K562 (cell line): ENCODE data around the gene SPTBN4. TPM values are rescaled to one million over a fixed set of nuclear protein-coding genes. Genes with fewer than 3 reads are reported as not detected.

Experiments
- ATAC-seq: fragments of 200-7000 bp; cut with Tn5 transposase; 3 replicates; pipeline ENCODE4 v1.9.1; 2020; ENCODE audit warnings: moderate library complexity
- BruUV-seq: library from RNA; stranded (reverse); fragments of 400-500 nt; replicated peaks from 2 replicates; lab custom pipeline; 2021; lab: Mats Ljungman, UMichigan
- CTCF ChIA-PET: fragments of 300-600 bp; formaldehyde crosslinking; extraction: SDS; loops from one replicate; lab custom pipeline; 2021; ENCODE audit warnings: low intra/inter-chr PET ratio; lab: Yijun Ruan, JAX
- POLR2A ChIA-PET: fragments of 300-600, 350-650 bp; sonication (Branson Sonifier 250); formaldehyde crosslinking; extraction: SDS; loops from one replicate; lab custom pipeline; 2021; ENCODE audit warnings: antibody characterized with exemption, inconsistent platforms; lab: Yijun Ruan, JAX
- DNase-seq, 4 experiments: peaks; one replicate each; pipeline versions ENCODE4 v3.0.0 to v3.0.0-alpha.2; 2011 to 2018; ENCODE audit warnings: low spot score in 3 of 4, mixed read lengths in 3 of 4; ENCODE audit errors: extremely low read depth in 1 of 4
- FAIRE-seq: peaks from 2 replicates; lab custom pipeline; 2011; peaks lifted over from hg19 to GRCh38; lab: Jason Lieb, UNC
- H2AFZ ChIP-seq: 2 replicates; pipeline ENCODE4 v1.6.0; 2011; ENCODE audit warnings: low read depth, low read length, control low read depth, inconsistent platforms
- H3K27ac ChIP-seq: fragments of 200-600 bp; 3 replicates; pipeline ENCODE4 v1.8.0; 2011; ENCODE audit warnings: low read depth, mild to moderate bottlenecking, control low read depth, inconsistent platforms, low read length, moderate library complexity, mixed read lengths; ENCODE audit errors: extremely low read depth
- H3K27me3 ChIP-seq, 2 experiments: fragments of 300-600 bp in 1 of 2; 2 replicates in 1 of 2; 3 replicates in 1 of 2; pipeline versions ENCODE4 v1.6.0 to v1.8.0; 2011; ENCODE audit warnings: inconsistent platforms in 2 of 2, low read length in 2 of 2, mild to moderate bottlenecking in 1 of 2, mixed read lengths in 1 of 2, moderate library complexity in 1 of 2; ENCODE audit not compliant: control insufficient read depth in 2 of 2, insufficient read depth in 2 of 2
- H3K36me3 ChIP-seq: fragments of 300-600 bp; 3 replicates; pipeline ENCODE4 v1.8.0; 2011; ENCODE audit warnings: mild to moderate bottlenecking, low read length, inconsistent platforms; ENCODE audit not compliant: control insufficient read depth, insufficient read depth
- H3K4me1 ChIP-seq, 2 experiments: fragments of 200-600 bp in 1 of 2; replicated peaks in 1 of 2; 2 replicates in 1 of 2; 3 replicates in 1 of 2; pipeline versions ENCODE4 v1.5.1 to v1.8.0; 2011; ENCODE audit warnings: inconsistent platforms in 2 of 2, low read length in 2 of 2, mild to moderate bottlenecking in 1 of 2, mixed read lengths in 1 of 2, moderate library complexity in 1 of 2; ENCODE audit not compliant: control insufficient read depth in 2 of 2, insufficient read depth in 2 of 2
- H3K4me2 ChIP-seq: 2 replicates; pipeline ENCODE4 v1.6.1; 2011; ENCODE audit warnings: low read length, control low read depth, inconsistent platforms, mixed read lengths; ENCODE audit not compliant: insufficient read depth
- H3K4me3 ChIP-seq: fragments of 200-600 bp; sonication (generic), shearing (Covaris generic); 2 replicates; pipeline ENCODE4 v1.5.1; 2016; ENCODE audit warnings: control low read depth, inconsistent platforms
- H3K79me2 ChIP-seq: fragments of 200-600 bp; 3 replicates; pipeline ENCODE4 v1.8.0; 2011; ENCODE audit warnings: low read length, inconsistent platforms; ENCODE audit not compliant: control insufficient read depth, insufficient read depth
- H3K9ac ChIP-seq, 2 experiments: 2 replicates each; pipeline versions ENCODE4 v1.6.0 to v1.6.1; 2011; ENCODE audit warnings: low read depth in 2 of 2, low read length in 2 of 2, control low read depth in 1 of 2, inconsistent platforms in 1 of 2, mild to moderate bottlenecking in 1 of 2, mixed read lengths in 1 of 2; ENCODE audit not compliant: insufficient read depth in 1 of 2
- H3K9me1 ChIP-seq: one replicate; pipeline ENCODE4 v1.6.0; 2011; ENCODE audit warnings: inconsistent platforms, mild to moderate bottlenecking, low read length, moderate library complexity; ENCODE audit not compliant: control insufficient read depth, insufficient read depth
- H3K9me3 ChIP-seq: replicated peaks from 2 replicates; pipeline ENCODE4 v1.5.1; 2011; ENCODE audit warnings: low read depth, low read length, inconsistent platforms; ENCODE audit not compliant: control insufficient read depth, insufficient read depth
- H4K20me1 ChIP-seq: replicated peaks from 2 replicates; pipeline ENCODE4 v1.6.1; 2011; ENCODE audit warnings: low read length, inconsistent platforms, mixed read lengths; ENCODE audit not compliant: control insufficient read depth, insufficient read depth
- BCLAF1 ChIP-seq, 2 experiments: fragments of 450-650 bp in 1 of 2; IDR thresholded peaks; 2 replicates each; pipeline ENCODE4 v1.6.1; 2011 to 2017; ENCODE audit warnings: low read depth in 2 of 2, antibody characterized with exemption in 1 of 2, borderline replicate concordance in 1 of 2, low read length in 1 of 2, mild to moderate bottlenecking in 1 of 2, mixed read lengths in 1 of 2; ENCODE audit not compliant: control insufficient read depth in 1 of 2
- BMI1 ChIP-seq: fragments of 150-350 bp; IDR thresholded peaks from 2 replicates; pipeline ENCODE4 v1.6.1; 2014; ENCODE audit warnings: low read length
- CC2D1A ChIP-seq: fragments of 450-650 bp; IDR thresholded peaks from 2 replicates; pipeline ENCODE4 v1.6.1; 2017; ENCODE audit warnings: mild to moderate bottlenecking
- EGR1 ChIP-seq: fragments of 450-650 bp; conservative IDR thresholded peaks from 2 replicates; pipeline ENCODE4 v1.6.1; 2017; ENCODE audit warnings: mild to moderate bottlenecking
- EP400 ChIP-seq: fragments of 450-650 bp; IDR thresholded peaks from 2 replicates; pipeline ENCODE4 v1.6.1; 2017; ENCODE audit warnings: antibody characterized with exemption, mild to moderate bottlenecking, moderate library complexity
- HDAC1 ChIP-seq, 2 experiments: fragments of 450-650 bp; IDR thresholded peaks; 2 replicates each; pipeline ENCODE4 v1.6.1; 2016 to 2017; ENCODE audit warnings: inconsistent platforms in 1 of 2, mild to moderate bottlenecking in 1 of 2, moderate library complexity in 1 of 2
- HOXB6 ChIP-seq: fragments of 250-450 bp; sonication (Bioruptor Pico); IDR thresholded peaks from 2 replicates; pipeline ENCODE4 v1.5.1; 2022; ENCODE audit warnings: mild to moderate bottlenecking, borderline replicate concordance
- KDM5B ChIP-seq: fragments of 200-600 bp; sonication (generic); IDR thresholded peaks from 2 replicates; pipeline ENCODE4 v1.6.1; 2012; ENCODE audit warnings: low read depth, mild to moderate bottlenecking, moderate library complexity, low read length, control low read depth, inconsistent platforms; ENCODE audit not compliant: insufficient replicate concordance
- NR4A1 ChIP-seq, 2 experiments: fragments of 250-450 bp in 1 of 2; fragments of 450-650 bp in 1 of 2; sonication (Bioruptor Pico) in 1 of 2; IDR thresholded peaks; 2 replicates each; pipeline versions ENCODE4 v1.4.0 to v1.6.1; 2016 to 2020; ENCODE audit warnings: mild to moderate bottlenecking in 2 of 2, missing compliant biosample characterization in 1 of 2, missing genetic modification characterization in 1 of 2, moderate library complexity in 1 of 2
- SRF ChIP-seq, 2 experiments: fragments of 250-450, 450-650 bp in 1 of 2; sonication (Bioruptor Pico) in 1 of 2; sonication (generic) in 1 of 2; formaldehyde crosslinking; IDR thresholded peaks; 2 replicates each; pipeline versions ENCODE4 v1.5.0 to v1.5.1; 2020 to 2022; ENCODE audit warnings: mild to moderate bottlenecking in 1 of 2, missing genetic modification reagents in 1 of 2
- YBX1 ChIP-seq: fragments of 450-650 bp; IDR thresholded peaks from 2 replicates; pipeline ENCODE4 v1.7.1; 2016; ENCODE audit warnings: mild to moderate bottlenecking
- ZNF23 ChIP-seq: fragments of 250-450 bp; sonication (Bioruptor Pico); IDR thresholded peaks from 2 replicates; pipeline ENCODE4 v1.4.0; 2020; ENCODE audit warnings: mild to moderate bottlenecking
- ZNF24 ChIP-seq: fragments of 450-650 bp; IDR thresholded peaks from 2 replicates; pipeline ENCODE4 v1.6.1; 2016
- ZNF551 ChIP-seq: fragments of 250-450 bp; sonication (Bioruptor Pico); IDR thresholded peaks from 2 replicates; pipeline ENCODE4 v1.5.0; 2021; ENCODE audit warnings: mild to moderate bottlenecking, moderate library complexity
- ZNF785 ChIP-seq: fragments of 250-450 bp; sonication (Bioruptor Pico); IDR thresholded peaks from 2 replicates; pipeline ENCODE4 v1.4.0; 2020; ENCODE audit warnings: mild to moderate bottlenecking
- ZZZ3 ChIP-seq: fragments of 450-650 bp; IDR thresholded peaks from 2 replicates; pipeline ENCODE4 v1.6.1; 2016; ENCODE audit warnings: antibody characterized with exemption, mild to moderate bottlenecking, moderate library complexity
- WGBS: fragments of 100-300 bp; shearing (Covaris generic); methylation state at CpG from one replicate; pipeline ENCODE4 v1.1.6; 2016; ENCODE audit warnings: low coverage, mixed read lengths; ENCODE audit not compliant: insufficient coverage; ENCODE audit errors: missing lambda C conversion rate; 5-methylcytosine and 5-hydroxymethylcytosine counted together
- in situ Hi-C: fragments of 300-500 bp; cut with MboI; formaldehyde crosslinking; loops from 4 replicates; pipeline ENCODE4 v1.15.0; 2018; ENCODE audit warnings: inconsistent platforms, mixed read lengths
- intact Hi-C: fragments of 100-400 bp; cut with micrococcal nuclease; formaldehyde crosslinking; loops from 2 replicates; pipeline ENCODE4 v1.14.2; 2022
- polyA plus RNA-seq, 8 experiments: library from polyadenylated mRNA; depleted of rRNA in 4 of 8; stranded (reverse) in 5 of 8; unstranded in 3 of 8; fragments of >200 nt; fragmentation: Nextera tagmentation in 2 of 8; fragmentation: Illumina TruSeq in 1 of 8; extraction: Ambion mirVana in 2 of 8; extraction: Trizol in 1 of 8; gene quantifications; 2 replicates each; pipeline versions ENCODE4 v1.2.1 to v1.2.3, GENCODE V29; 2011 to 2014; ENCODE audit warnings: inconsistent platforms in 1 of 8, missing spikeins in 1 of 8
- total RNA-seq, 7 experiments: library from RNA; depleted of rRNA in 6 of 7; stranded (reverse); fragments of >200 nt in 6 of 7; fragmentation: Illumina TruSeq in 2 of 7; extraction: Trizol in 2 of 7; gene quantifications; 2 replicates each; pipeline versions ENCODE4 v1.2.1 to v1.2.3, GENCODE V29; 2011 to 2021; ENCODE audit warnings: low replicate concordance in 1 of 7
- TF ChIP-seq, protein P1 (sequence below): fragments of 250-450 bp; sonication (Bioruptor Pico); IDR thresholded peaks from 2 replicates; pipeline ENCODE4 v1.8.0; 2021; ENCODE audit warnings: moderate library complexity, mild to moderate bottlenecking, inconsistent platforms

SPTBN4 gene
- total and polyA plus RNA-seq, 9 of the 15 experiments (the other 6 are each of a cell fraction or from before 2014, with no cell fraction given): 0.01 to 1.5 (median 0.86) TPM

- FAIRE-seq (peak; percentile 97), ATAC-seq (peak; percentile 83), DNase-seq (peak; percentile 93 to 100 (median 96))
- ChIA-PET CTCF (no interaction called here), POLR2A (interaction anchor here (0.5 to 3.7 kb wide), 18 partner anchors 9 to 298 kb away, joined by 3 to 28 read pairs (median 4); partner anchors contain the start of gene SERTAD1)
- Histone ChIP-seq H4K20me1 (peaks cover 22% of the 10 kb centered on the region), H3K9me1 (no peaks in the 10 kb centered on the region), H3K9me3 (no peaks in the 10 kb centered on the region), H3K4me2 (peak overlapping the region; percentile 89), H2AFZ (peak overlapping the region; percentile 30), H3K9ac (peak overlapping the region; percentile 92 to 94), H3K27ac (peak overlapping the region; percentile 95), H3K27me3 (no peaks in the 10 kb centered on the region), H3K36me3 (peaks cover 37% of the 10 kb centered on the region), H3K79me2 (peaks cover 38% of the 10 kb centered on the region), H3K4me1 (peaks cover 24 to 29% of the 10 kb centered on the region in 2 experiments), H3K4me3 (peak overlapping the region; percentile 90)
- in situ Hi-C loops (no loop called here), intact Hi-C loops (loop anchor here (5.0 kb wide), 2 partner anchors 79 to 96 kb away; partner anchors contain the start of genes C19orf47 and PLD3)
- 1% methylated on average over 51 of the region's 52 CpGs for WGBS
- BruUV-seq: TSS peak; percentile 65
- no peak for TF ChIP-seq ZZZ3
- 0 out of 2 replicates have a peak, but pooled peaks have one; percentile 25 for TF ChIP-seq EGR1
- peak; percentile 75 for TF ChIP-seq EP400
- TF ChIP-seq YBX1: no peak
- no peak for TF ChIP-seq ZNF23 (CRISPR knock-in tag)
- peak; percentile 38; the same call in 1 of the 2 replicates for TF ChIP-seq CC2D1A
- no peak for TF ChIP-seq ZNF785 (CRISPR knock-in tag)
- no peak for TF ChIP-seq ZNF24
- TF ChIP-seq BMI1: no peak
- TF ChIP-seq SRF (CRISPR knock-in tag; IDR thresholded peaks at IDR 0.05): peak; percentile 34 to 88; a peak in 3 of 4 replicates
- TF ChIP-seq HDAC1 (IDR thresholded peaks at IDR 0.05): 0 out of 4 replicates have a peak, but pooled peaks of 1 of the 2 experiments have one; percentile 26
- no peak for TF ChIP-seq NR4A1 (CRISPR knock-in tag; IDR thresholded peaks at IDR 0.05)
- no peak for TF ChIP-seq NR4A1 (tag; IDR thresholded peaks at IDR 0.05)
- no peak for TF ChIP-seq BCLAF1 (IDR thresholded peaks at IDR 0.05; ENCODE audit: borderline replicate concordance in 1 of 2, control insufficient read depth in 1 of 2, low read depth in 2 of 2, low read length in 1 of 2)
- no peak for TF ChIP-seq HOXB6 (CRISPR knock-in tag)
- no peak for TF ChIP-seq ZNF551 (CRISPR knock-in tag)
- TF ChIP-seq, protein P1, sequence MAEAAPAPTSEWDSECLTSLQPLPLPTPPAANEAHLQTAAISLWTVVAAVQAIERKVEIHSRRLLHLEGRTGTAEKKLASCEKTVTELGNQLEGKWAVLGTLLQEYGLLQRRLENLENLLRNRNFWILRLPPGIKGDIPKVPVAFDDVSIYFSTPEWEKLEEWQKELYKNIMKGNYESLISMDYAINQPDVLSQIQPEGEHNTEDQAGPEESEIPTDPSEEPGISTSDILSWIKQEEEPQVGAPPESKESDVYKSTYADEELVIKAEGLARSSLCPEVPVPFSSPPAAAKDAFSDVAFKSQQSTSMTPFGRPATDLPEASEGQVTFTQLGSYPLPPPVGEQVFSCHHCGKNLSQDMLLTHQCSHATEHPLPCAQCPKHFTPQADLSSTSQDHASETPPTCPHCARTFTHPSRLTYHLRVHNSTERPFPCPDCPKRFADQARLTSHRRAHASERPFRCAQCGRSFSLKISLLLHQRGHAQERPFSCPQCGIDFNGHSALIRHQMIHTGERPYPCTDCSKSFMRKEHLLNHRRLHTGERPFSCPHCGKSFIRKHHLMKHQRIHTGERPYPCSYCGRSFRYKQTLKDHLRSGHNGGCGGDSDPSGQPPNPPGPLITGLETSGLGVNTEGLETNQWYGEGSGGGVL (CRISPR knock-in tag): no peak
- TF ChIP-seq KDM5B: no peak
Measured at GRCh38 chr19:40443131-40443999, 23.4 kb upstream of the SPTBN4 start.
